ENCODE results near the gene KCNH3. TPM values are rescaled to one million over a fixed set of nuclear protein-coding genes. Genes with fewer than 3 reads are reported as not detected.

KCNH3 gene
- total and polyA plus RNA-seq, 2 of the 4 experiments (the other 2 are of a cell fraction): 0.10 TPM; not detected in 1

- BruUV-seq (replicated peaks): no TSS peak
- dilution Hi-C loops (cut with HindIII; ENCODE audit: low sequenced_read_pairs, unreplicated experiment): no loop called here
- no peaks in the 10 kb centered on the region for H3K9me3 ChIP-seq (ENCODE audit: control insufficient read depth, insufficient read depth, low read length)
- H3K4ac ChIP-seq (ENCODE audit: low read depth, low read length): no peak overlapping the region
- H4K8ac ChIP-seq (ENCODE audit: low read depth in 2 of 2, low read length in 2 of 2): no peak overlapping the region
- no peaks in the 10 kb centered on the region for H3K36me3 ChIP-seq (ENCODE audit: control insufficient read depth, insufficient read depth, low read length)
- H3K9me1 ChIP-seq (ENCODE audit: insufficient read depth, low read length): no peaks in the 10 kb centered on the region
- peak overlapping the region; percentile 71; the same call in 1 of the 2 replicates for H3K23ac ChIP-seq (ENCODE audit: low read depth, low read length)
- peak overlapping the region; percentile 58 for H3K4me2 ChIP-seq (ENCODE audit: low read depth, low read length)
- 0 out of 2 replicates have a peak, but pooled peaks cover 2% of the 10 kb centered on the region for H3K4me1 ChIP-seq (ENCODE audit: control insufficient read depth, insufficient read depth, low read length)
- no peak overlapping the region for H3K56ac ChIP-seq (ENCODE audit: extremely low read depth, insufficient read depth, low read length)
- no peak overlapping the region for H2BK15ac ChIP-seq (ENCODE audit: low read depth, low read length)
- H2AK9ac ChIP-seq (replicated peaks; ENCODE audit: low read depth, low read length, poor library complexity): peak overlapping the region; percentile 89
- no peak overlapping the region for H2BK20ac ChIP-seq (ENCODE audit: low read depth, low read length)
- no peak overlapping the region for H3K9ac ChIP-seq (ENCODE audit: low read depth, low read length)
- intact Hi-C loops (cut with micrococcal nuclease): no loop called here
- no peak overlapping the region for H4K91ac ChIP-seq (ENCODE audit: insufficient read depth, low read depth, low read length)
- POLR2A ChIA-PET (ENCODE audit: unreplicated experiment): no interaction called here
- no peak for DNase-seq
- ATAC-seq (ENCODE audit: low read depth): no peak; the same call in 1 of the 2 replicates
- in situ Hi-C loops (cut with MboI; ENCODE audit: low sequenced_read_pairs): no loop called here
- no peak overlapping the region for H3K27ac ChIP-seq (ENCODE audit: insufficient read depth, low read length)
- H3K27me3 ChIP-seq (ENCODE audit: control insufficient read depth, insufficient read depth, low read length): peaks cover 49% of the 10 kb centered on the region
- H3K79me1 ChIP-seq (ENCODE audit: low read depth in 1 of 2, low read length in 2 of 2): no peaks in the 10 kb centered on the region
- TF ChIP-seq MAZ (IDR thresholded peaks at IDR 0.05; ENCODE audit: borderline replicate concordance, low read depth, low read length) (no peak), RFX5 (IDR thresholded peaks at IDR 0.05; ENCODE audit: low read depth, low read length) (no peak), ELK1 (IDR thresholded peaks at IDR 0.05; ENCODE audit: borderline replicate concordance, low read depth, low read length) (no peak), RAD21 (IDR thresholded peaks at IDR 0.05; ENCODE audit: low read length) (no peak), CTCF (conservative IDR thresholded peaks at IDR 0.05; ENCODE audit: low read depth, low read length) (no peak), RCOR1 (IDR thresholded peaks at IDR 0.05; ENCODE audit: insufficient replicate concordance, low read length) (no peak), CHD1 (IDR thresholded peaks at IDR 0.05; ENCODE audit: low read depth, low read length) (no peak), POLR2A (IDR thresholded peaks at IDR 0.05; ENCODE audit: low read depth, low read length) (no peak)
- H4K5ac ChIP-seq (ENCODE audit: low read depth, low read length): no peak overlapping the region
- no peak overlapping the region for H3K18ac ChIP-seq (ENCODE audit: low read depth, low read length)
- H4K20me1 ChIP-seq (ENCODE audit: insufficient read depth, low read length): no peaks in the 10 kb centered on the region; the same call in 1 of the 2 replicates
- no peak overlapping the region for H3K14ac ChIP-seq (replicated peaks; ENCODE audit: low read depth, low read length)
- peak overlapping the region; percentile 80 for H2AFZ ChIP-seq (replicated peaks; ENCODE audit: low read length, poor library complexity)
- CTCF ChIA-PET: interaction anchor here (1.3 kb wide), 1 partner anchor 179 kb away, joined by 4 read pairs; no protein-coding TSS in a partner anchor
- no peak overlapping the region for H2AK5ac ChIP-seq (ENCODE audit: low read depth, low read length)
- no peak overlapping the region for H2BK5ac ChIP-seq (ENCODE audit: low read depth, low read length, poor library complexity, severe bottlenecking)
- peak overlapping the region; percentile 51; the same call in 1 of the 2 replicates for H3K4me3 ChIP-seq (ENCODE audit: insufficient read depth, low read depth, low read length)
- WGBS, 2 experiments (ENCODE audit: extremely low coverage in 2 of 2, insufficient read length in 1 of 2): 2% methylated on average over 18 of the region's 61 CpGs; no CpG with 5 or more reads in 1 of the 2 experiments
- H2BK120ac ChIP-seq (ENCODE audit: low read depth, low read length): no peak overlapping the region
These were observed 899 bp upstream of the KCNH3 start for GRCh38 chr12:49537752-49538509.
